HepG2 (cell line): ENCODE measurements around the gene HERC6.

Experiments used
- EHMT2 ChIP-seq: fragments of 200-600 bp; sonication (generic); IDR thresholded peaks from 2 replicates; pipeline ENCODE4 v1.7.0; 2017; ENCODE audit warnings: antibody characterized with exemption, low read depth, low read length, borderline replicate concordance
- GTF2F1 ChIP-seq: fragments of 150-350 bp; IDR thresholded peaks from 2 replicates; pipeline ENCODE4 v1.6.1; 2014; ENCODE audit warnings: low read length
- NFE2L1 ChIP-seq: sonication (generic); formaldehyde crosslinking; IDR thresholded peaks from 2 replicates; pipeline ENCODE4 v1.4.0; 2020; ENCODE audit warnings: missing genetic modification reagents, mild to moderate bottlenecking, borderline replicate concordance
- NFIC ChIP-seq: IDR thresholded peaks from 2 replicates; pipeline ENCODE4 v1.6.1; 2012; ENCODE audit warnings: mild to moderate bottlenecking, low read length, inconsistent platforms
- NONO ChIP-seq, 2 experiments: fragments of 450-650 bp in 1 of 2; sonication (generic) in 1 of 2; formaldehyde crosslinking in 1 of 2; IDR thresholded peaks in 1 of 2; conservative IDR thresholded peaks in 1 of 2; 2 replicates each; pipeline versions ENCODE4 v1.6.1 to v1.8.0; 2017 to 2022; ENCODE audit warnings: mild to moderate bottlenecking in 1 of 2, missing genetic modification reagents in 1 of 2, moderate library complexity in 1 of 2
- POLR2A ChIP-seq, 2 experiments: IDR thresholded peaks; 2 replicates each; pipeline ENCODE4 v1.6.1; 2011; ENCODE audit warnings: low read depth in 2 of 2, low read length in 2 of 2, mild to moderate bottlenecking in 1 of 2, moderate library complexity in 1 of 2; ENCODE audit not compliant: insufficient read depth in 1 of 2
- RBAK ChIP-seq: sonication (generic); formaldehyde crosslinking; IDR thresholded peaks from 2 replicates; pipeline ENCODE4 v1.5.1; 2020; ENCODE audit warnings: mild to moderate bottlenecking, missing genetic modification reagents
- YY1 ChIP-seq: IDR thresholded peaks from 2 replicates; pipeline ENCODE4 v1.6.1; 2011; ENCODE audit warnings: low read length, low read depth, moderate library complexity, mild to moderate bottlenecking; ENCODE audit not compliant: insufficient read depth, insufficient replicate concordance
- ZBTB7A ChIP-seq: sonication (generic); formaldehyde crosslinking; IDR thresholded peaks from 2 replicates; pipeline ENCODE4 v1.8.0; 2022; ENCODE audit warnings: mild to moderate bottlenecking, missing genetic modification reagents
- ZNF256 ChIP-seq: sonication (generic); formaldehyde crosslinking; conservative IDR thresholded peaks from 2 replicates; pipeline ENCODE4 v1.4.0; 2020; ENCODE audit warnings: missing genetic modification reagents
- ZNF460 ChIP-seq: sonication (generic); formaldehyde crosslinking; IDR thresholded peaks from 2 replicates; pipeline ENCODE4 v1.5.1; 2020; ENCODE audit warnings: missing genetic modification reagents, mild to moderate bottlenecking, borderline replicate concordance
- TF ChIP-seq, protein P1 (sequence below): sonication (generic); formaldehyde crosslinking; IDR thresholded peaks from 2 replicates; pipeline ENCODE4 v1.4.0; 2020; ENCODE audit warnings: missing genetic modification reagents, mild to moderate bottlenecking, borderline replicate concordance
- TF ChIP-seq, protein P2 (sequence below): sonication (generic); formaldehyde crosslinking; IDR thresholded peaks from 2 replicates; pipeline ENCODE4 v1.4.0; 2020; ENCODE audit warnings: low read depth, missing genetic modification reagents

DNA sequence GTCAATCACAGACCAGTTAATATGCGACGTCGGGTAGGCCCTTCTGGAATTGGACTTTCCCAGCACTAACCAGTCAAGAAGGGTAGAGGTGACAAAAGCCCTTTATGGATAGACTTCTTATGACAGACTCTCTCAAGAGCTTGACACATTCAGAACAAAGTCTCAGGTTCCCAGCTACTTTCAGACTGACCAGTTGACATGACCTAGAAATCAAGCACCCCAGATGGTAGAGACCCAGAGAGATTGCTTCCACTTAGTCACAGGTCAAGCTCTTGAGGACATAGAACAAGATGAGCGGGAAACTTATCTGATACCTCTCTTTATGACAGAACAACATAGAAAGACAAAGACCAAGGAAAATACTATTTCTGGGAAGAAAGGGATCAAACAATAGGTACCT is 21.4 kb upstream of the HERC6 start:
- TF ChIP-seq POLR2A (IDR thresholded peaks at IDR 0.05; ENCODE audit: insufficient read depth in 1 of 2, low read depth in 2 of 2, low read length in 2 of 2) (no peak), ZNF256 (no peak), NFIC (no peak), NONO (IDR thresholded peaks at IDR 0.05) (no peak), NONO (CRISPR knock-in tag; conservative IDR thresholded peaks at IDR 0.05) (no peak), NFE2L1 (CRISPR knock-in tag) (no peak), GTF2F1 (no peak), ZBTB7A (CRISPR knock-in tag) (no peak), RBAK (CRISPR knock-in tag) (no peak), EHMT2 (no peak), ZNF460 (no peak), YY1 (no peak)
- TF ChIP-seq, protein P1, sequence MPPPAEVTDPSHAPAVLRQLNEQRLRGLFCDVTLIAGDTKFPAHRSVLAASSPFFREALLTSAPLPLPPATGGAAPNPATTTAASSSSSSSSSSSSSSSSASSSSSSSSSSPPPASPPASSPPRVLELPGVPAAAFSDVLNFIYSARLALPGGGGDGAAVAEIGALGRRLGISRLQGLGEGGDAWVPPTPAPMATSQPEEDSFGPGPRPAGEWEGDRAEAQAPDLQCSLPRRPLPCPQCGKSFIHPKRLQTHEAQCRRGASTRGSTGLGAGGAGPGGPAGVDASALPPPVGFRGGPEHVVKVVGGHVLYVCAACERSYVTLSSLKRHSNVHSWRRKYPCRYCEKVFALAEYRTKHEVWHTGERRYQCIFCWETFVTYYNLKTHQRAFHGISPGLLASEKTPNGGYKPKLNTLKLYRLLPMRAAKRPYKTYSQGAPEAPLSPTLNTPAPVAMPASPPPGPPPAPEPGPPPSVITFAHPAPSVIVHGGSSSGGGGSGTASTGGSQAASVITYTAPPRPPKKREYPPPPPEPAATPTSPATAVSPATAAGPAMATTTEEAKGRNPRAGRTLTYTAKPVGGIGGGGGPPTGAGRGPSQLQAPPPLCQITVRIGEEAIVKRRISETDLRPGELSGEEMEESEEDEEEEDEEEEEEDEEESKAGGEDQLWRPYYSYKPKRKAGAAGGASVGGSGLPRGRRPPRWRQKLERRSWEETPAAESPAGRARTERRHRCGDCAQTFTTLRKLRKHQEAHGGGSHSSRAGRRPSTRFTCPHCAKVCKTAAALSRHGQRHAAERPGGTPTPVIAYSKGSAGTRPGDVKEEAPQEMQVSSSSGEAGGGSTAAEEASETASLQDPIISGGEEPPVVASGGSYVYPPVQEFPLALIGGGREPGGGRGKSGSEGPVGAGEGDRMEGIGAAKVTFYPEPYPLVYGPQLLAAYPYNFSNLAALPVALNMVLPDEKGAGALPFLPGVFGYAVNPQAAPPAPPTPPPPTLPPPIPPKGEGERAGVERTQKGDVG (CRISPR knock-in tag) = no peak
- TF ChIP-seq, protein P2, sequence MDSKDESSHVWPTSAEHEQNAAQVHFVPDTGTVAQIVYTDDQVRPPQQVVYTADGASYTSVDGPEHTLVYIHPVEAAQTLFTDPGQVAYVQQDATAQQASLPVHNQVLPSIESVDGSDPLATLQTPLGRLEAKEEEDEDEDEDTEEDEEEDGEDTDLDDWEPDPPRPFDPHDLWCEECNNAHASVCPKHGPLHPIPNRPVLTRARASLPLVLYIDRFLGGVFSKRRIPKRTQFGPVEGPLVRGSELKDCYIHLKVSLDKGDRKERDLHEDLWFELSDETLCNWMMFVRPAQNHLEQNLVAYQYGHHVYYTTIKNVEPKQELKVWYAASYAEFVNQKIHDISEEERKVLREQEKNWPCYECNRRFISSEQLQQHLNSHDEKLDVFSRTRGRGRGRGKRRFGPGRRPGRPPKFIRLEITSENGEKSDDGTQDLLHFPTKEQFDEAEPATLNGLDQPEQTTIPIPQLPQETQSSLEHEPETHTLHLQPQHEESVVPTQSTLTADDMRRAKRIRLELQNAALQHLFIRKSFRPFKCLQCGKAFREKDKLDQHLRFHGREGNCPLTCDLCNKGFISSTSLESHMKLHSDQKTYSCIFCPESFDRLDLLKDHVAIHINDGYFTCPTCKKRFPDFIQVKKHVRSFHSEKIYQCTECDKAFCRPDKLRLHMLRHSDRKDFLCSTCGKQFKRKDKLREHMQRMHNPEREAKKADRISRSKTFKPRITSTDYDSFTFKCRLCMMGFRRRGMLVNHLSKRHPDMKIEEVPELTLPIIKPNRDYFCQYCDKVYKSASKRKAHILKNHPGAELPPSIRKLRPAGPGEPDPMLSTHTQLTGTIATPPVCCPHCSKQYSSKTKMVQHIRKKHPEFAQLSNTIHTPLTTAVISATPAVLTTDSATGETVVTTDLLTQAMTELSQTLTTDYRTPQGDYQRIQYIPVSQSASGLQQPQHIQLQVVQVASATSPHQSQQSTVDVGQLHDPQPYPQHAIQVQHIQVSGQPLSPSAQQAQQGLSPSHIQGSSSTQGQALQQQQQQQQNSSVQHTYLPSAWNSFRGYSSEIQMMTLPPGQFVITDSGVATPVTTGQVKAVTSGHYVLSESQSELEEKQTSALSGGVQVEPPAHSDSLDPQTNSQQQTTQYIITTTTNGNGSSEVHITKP (CRISPR knock-in tag) = no peak
